Activated CD4-positive, alpha-beta T cell treated with anti-CD3 and anti-CD28 coated beads, Interleukin-2, amount 10 ng/mL, durations not matched to agents 7 days and 5 days (primary cell): Measurements from ENCODE around the gene INSC. TPM values are rescaled to one million over a fixed set of nuclear protein-coding genes. Genes with fewer than 3 reads are reported as not detected.

Experiments
- CTCF ChIA-PET: fragments of 350-600 bp; sonication (Branson Sonifier 250); formaldehyde crosslinking; loops from one replicate; lab custom pipeline; 2021; ENCODE audit warnings: antibody characterized with exemption; lab: Charles Lee
- POLR2A ChIA-PET: fragments of 350-600 bp; sonication (Branson Sonifier 250); formaldehyde crosslinking; loops from one replicate; lab custom pipeline; 2021; ENCODE audit warnings: antibody characterized with exemption; lab: Charles Lee
- DNase-seq: peaks from one replicate; pipeline ENCODE4 v3.0.0-alpha.2; 2020
- H3K27ac Mint-ChIP-seq: one replicate; pipeline ENCODE4 v1.8.0; 2021; ENCODE audit warnings: mild to moderate bottlenecking, moderate library complexity, mixed read lengths
- H3K27me3 Mint-ChIP-seq: one replicate; pipeline ENCODE4 v1.8.0; 2021; ENCODE audit warnings: mixed read lengths
- H3K36me3 Mint-ChIP-seq: one replicate; pipeline ENCODE4 v1.8.0; 2021; ENCODE audit warnings: low read depth, mixed read lengths
- H3K4me1 Mint-ChIP-seq: one replicate; pipeline ENCODE4 v1.8.0; 2021; ENCODE audit warnings: mixed read lengths
- H3K4me3 Mint-ChIP-seq: one replicate; pipeline ENCODE4 v1.8.0; 2021; ENCODE audit warnings: mild to moderate bottlenecking, moderate library complexity, mixed read lengths
- H3K9me3 Mint-ChIP-seq: one replicate; pipeline ENCODE4 v1.8.0; 2021; ENCODE audit warnings: mixed read lengths
- total RNA-seq, 2 experiments: library from RNA; stranded (reverse); gene quantifications; one replicate each; pipeline ENCODE4 v1.2.3, GENCODE V29; 2021

INSC gene
- total RNA-seq, 2 experiments from 2014 or later, result 0.23 TPM; not detected in 1

- Mint-ChIP-seq H3K9me3 (no peaks in the 10 kb centered on the region), H3K4me3 (no peak overlapping the region), H3K27ac (no peak overlapping the region), H3K27me3 (peaks cover 3% of the 10 kb centered on the region), H3K36me3 (no peaks in the 10 kb centered on the region), H3K4me1 (no peaks in the 10 kb centered on the region)
- DNase-seq, result no peak
- CTCF ChIA-PET, result interaction anchor here (0.7 to 2.1 kb wide), 3 partner anchors 14 to 16 kb away, joined by 3 to 8 read pairs (median 7); no protein-coding TSS in a partner anchor
- POLR2A ChIA-PET, result no interaction called here
These were observed 25.4 kb downstream of the INSC start for GRCh38 chr11:15139958-15140659.

GRCh38 chr11:15141381-15141780 lies 26.7 kb downstream of the INSC start:
- H3K9me3 Mint-ChIP-seq, result no peaks in the 10 kb centered on the region
- DNase-seq, result no peak
- H3K4me1 Mint-ChIP-seq, result no peaks in the 10 kb centered on the region
- peaks cover 7% of the 10 kb centered on the region for H3K27me3 Mint-ChIP-seq
- H3K4me3 Mint-ChIP-seq, result no peak overlapping the region
- POLR2A ChIA-PET, result no interaction called here
- no peak overlapping the region for H3K27ac Mint-ChIP-seq
- CTCF ChIA-PET, result interaction anchor here (1.3 to 2.0 kb wide), 2 partner anchors 9 to 35 kb away, joined by 3 to 6 read pairs; no protein-coding TSS in a partner anchor
- no peaks in the 10 kb centered on the region for H3K36me3 Mint-ChIP-seq

GRCh38 chr11:15142838-15143237 lies 28.1 kb downstream of the INSC start:
- no peaks in the 10 kb centered on the region for H3K9me3 Mint-ChIP-seq
- H3K27ac Mint-ChIP-seq, result no peak overlapping the region
- ChIA-PET POLR2A (no interaction called here), CTCF (interaction anchor here (0.8 to 2.0 kb wide), 2 partner anchors 9 to 36 kb away, joined by 4 to 6 read pairs; no protein-coding TSS in a partner anchor)
- H3K36me3 Mint-ChIP-seq, result no peaks in the 10 kb centered on the region
- H3K27me3 Mint-ChIP-seq, result peaks cover 10% of the 10 kb centered on the region
- no peak for DNase-seq
- no peak overlapping the region for H3K4me3 Mint-ChIP-seq
- no peaks in the 10 kb centered on the region for H3K4me1 Mint-ChIP-seq

GRCh38 chr11:15143855-15144254 lies 29.1 kb downstream of the INSC start:
- no peaks in the 10 kb centered on the region for H3K9me3 Mint-ChIP-seq
- no peak for DNase-seq
- H3K4me1 Mint-ChIP-seq, result no peaks in the 10 kb centered on the region
- no peaks in the 10 kb centered on the region for H3K36me3 Mint-ChIP-seq
- ChIA-PET POLR2A (no interaction called here), CTCF (no interaction called here)
- H3K27me3 Mint-ChIP-seq, result peaks cover 10% of the 10 kb centered on the region
- no peak overlapping the region for H3K27ac Mint-ChIP-seq
- no peak overlapping the region for H3K4me3 Mint-ChIP-seq

GRCh38 chr11:15144347-15144746 lies 29.6 kb downstream of the INSC start:
- Mint-ChIP-seq H3K27ac (no peak overlapping the region), H3K27me3 (peaks cover 10% of the 10 kb centered on the region)
- CTCF ChIA-PET, result interaction anchor here (1.1 kb wide), 1 partner anchor 15 kb away, joined by 3 read pairs; no protein-coding TSS in a partner anchor

GRCh38 chr11:15145151-15145550 lies 30.4 kb downstream of the INSC start:
- H3K9me3 Mint-ChIP-seq, result no peaks in the 10 kb centered on the region
- POLR2A ChIA-PET, result no interaction called here
- CTCF ChIA-PET, result interaction anchor here (1.1 kb wide), 1 partner anchor 14 kb away, joined by 3 read pairs; no protein-coding TSS in a partner anchor
- H3K27ac Mint-ChIP-seq, result no peak overlapping the region
- no peaks in the 10 kb centered on the region for H3K36me3 Mint-ChIP-seq
- H3K4me1 Mint-ChIP-seq, result peaks cover 8% of the 10 kb centered on the region
- H3K27me3 Mint-ChIP-seq, result peaks cover 10% of the 10 kb centered on the region
- H3K4me3 Mint-ChIP-seq, result no peak overlapping the region
- DNase-seq, result no peak

More at GRCh38 chr11:15144347-15144746, 29.6 kb downstream of the INSC start:
- POLR2A ChIA-PET, result no interaction called here
- no peak overlapping the region for H3K4me3 Mint-ChIP-seq
- no peaks in the 10 kb centered on the region for H3K9me3 Mint-ChIP-seq
- DNase-seq, result no peak
- H3K4me1 Mint-ChIP-seq, result peaks cover under 1% of the 10 kb centered on the region
- no peaks in the 10 kb centered on the region for H3K36me3 Mint-ChIP-seq

GRCh38 chr11:15145615-15146014 lies 30.9 kb downstream of the INSC start:
- Mint-ChIP-seq H3K27ac (no peak overlapping the region), H3K9me3 (no peaks in the 10 kb centered on the region), H3K4me3 (no peak overlapping the region), H3K4me1 (peaks cover 13% of the 10 kb centered on the region), H3K36me3 (no peaks in the 10 kb centered on the region), H3K27me3 (peaks cover 10% of the 10 kb centered on the region)
- ChIA-PET POLR2A (no interaction called here), CTCF (interaction anchor here (0.9 kb wide), 1 partner anchor 36 kb away, joined by 6 read pairs; no protein-coding TSS in a partner anchor)
- no peak for DNase-seq

- Mint-ChIP-seq H3K36me3 (no peaks in the 10 kb centered on the region), H3K4me3 (no peak overlapping the region), H3K27ac (no peak overlapping the region), H3K9me3 (no peaks in the 10 kb centered on the region), H3K27me3 (peaks cover 10% of the 10 kb centered on the region), H3K4me1 (peaks cover 20% of the 10 kb centered on the region)
- CTCF ChIA-PET, result interaction anchor here (0.9 to 1.0 kb wide), 2 partner anchors 32 to 36 kb away, joined by 3 to 6 read pairs; no protein-coding TSS in a partner anchor
- POLR2A ChIA-PET, result no interaction called here
- DNase-seq, result no peak
These were observed 31.7 kb downstream of the INSC start for GRCh38 chr11:15146271-15147003.

GRCh38 chr11:15148169-15148568 lies 33.4 kb downstream of the INSC start:
- no peaks in the 10 kb centered on the region for H3K9me3 Mint-ChIP-seq
- peaks cover 10% of the 10 kb centered on the region for H3K27me3 Mint-ChIP-seq
- ChIA-PET CTCF (no interaction called here), POLR2A (no interaction called here)
- H3K27ac Mint-ChIP-seq, result no peak overlapping the region
- no peak overlapping the region for H3K4me3 Mint-ChIP-seq
- peaks cover 24% of the 10 kb centered on the region for H3K4me1 Mint-ChIP-seq
- DNase-seq, result no peak
- H3K36me3 Mint-ChIP-seq, result no peaks in the 10 kb centered on the region

- Mint-ChIP-seq H3K9me3 (no peaks in the 10 kb centered on the region), H3K27ac (no peak overlapping the region), H3K36me3 (no peaks in the 10 kb centered on the region), H3K4me3 (no peak overlapping the region), H3K27me3 (peaks cover 11% of the 10 kb centered on the region), H3K4me1 (peaks cover 24% of the 10 kb centered on the region)
- ChIA-PET POLR2A (no interaction called here), CTCF (interaction anchor here (0.7 kb wide), 1 partner anchor 138 kb away, joined by 3 read pairs; no protein-coding TSS in a partner anchor)
- DNase-seq, result no peak
These were observed 34.3 kb downstream of the INSC start for GRCh38 chr11:15149050-15149449.

- Mint-ChIP-seq H3K4me1 (peaks cover 24% of the 10 kb centered on the region), H3K4me3 (no peak overlapping the region), H3K36me3 (no peaks in the 10 kb centered on the region), H3K27ac (peak overlapping the region; percentile 77), H3K9me3 (no peaks in the 10 kb centered on the region), H3K27me3 (peaks cover 11% of the 10 kb centered on the region)
- ChIA-PET CTCF (interaction anchor here (0.8 to 2.8 kb wide), 4 partner anchors 9 to 49 kb away, joined by 3 to 7 read pairs (median 3); no protein-coding TSS in a partner anchor), POLR2A (no interaction called here)
- peak; percentile 14 for DNase-seq
These were observed 35.8 kb downstream of the INSC start for GRCh38 chr11:15150507-15150906.

- no peaks in the 10 kb centered on the region for H3K9me3 Mint-ChIP-seq
- ChIA-PET POLR2A (no interaction called here), CTCF (interaction anchor here (0.9 to 2.8 kb wide), 4 partner anchors 14 to 56 kb away, joined by 3 to 7 read pairs (median 4); no protein-coding TSS in a partner anchor)
- H3K4me3 Mint-ChIP-seq, result no peak overlapping the region
- peaks cover 3% of the 10 kb centered on the region for H3K27me3 Mint-ChIP-seq
- peaks cover 24% of the 10 kb centered on the region for H3K4me1 Mint-ChIP-seq
- H3K36me3 Mint-ChIP-seq, result no peaks in the 10 kb centered on the region
- DNase-seq, result no peak
- H3K27ac Mint-ChIP-seq, result no peak overlapping the region
These were observed 38.5 kb downstream of the INSC start for GRCh38 chr11:15153231-15153630.
